IPS DF 4.7 (cell line): ENCODE results near the gene TRIM44.

Experiments used
- DNase-seq: peaks from one replicate; pipeline ENCODE4 v3.0.0-alpha.2; 2013; ENCODE audit warnings: low spot score; ENCODE audit errors: extremely low read depth

The TRIM44 gene, protein sequence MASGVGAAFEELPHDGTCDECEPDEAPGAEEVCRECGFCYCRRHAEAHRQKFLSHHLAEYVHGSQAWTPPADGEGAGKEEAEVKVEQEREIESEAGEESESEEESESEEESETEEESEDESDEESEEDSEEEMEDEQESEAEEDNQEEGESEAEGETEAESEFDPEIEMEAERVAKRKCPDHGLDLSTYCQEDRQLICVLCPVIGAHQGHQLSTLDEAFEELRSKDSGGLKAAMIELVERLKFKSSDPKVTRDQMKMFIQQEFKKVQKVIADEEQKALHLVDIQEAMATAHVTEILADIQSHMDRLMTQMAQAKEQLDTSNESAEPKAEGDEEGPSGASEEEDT

DNA sequence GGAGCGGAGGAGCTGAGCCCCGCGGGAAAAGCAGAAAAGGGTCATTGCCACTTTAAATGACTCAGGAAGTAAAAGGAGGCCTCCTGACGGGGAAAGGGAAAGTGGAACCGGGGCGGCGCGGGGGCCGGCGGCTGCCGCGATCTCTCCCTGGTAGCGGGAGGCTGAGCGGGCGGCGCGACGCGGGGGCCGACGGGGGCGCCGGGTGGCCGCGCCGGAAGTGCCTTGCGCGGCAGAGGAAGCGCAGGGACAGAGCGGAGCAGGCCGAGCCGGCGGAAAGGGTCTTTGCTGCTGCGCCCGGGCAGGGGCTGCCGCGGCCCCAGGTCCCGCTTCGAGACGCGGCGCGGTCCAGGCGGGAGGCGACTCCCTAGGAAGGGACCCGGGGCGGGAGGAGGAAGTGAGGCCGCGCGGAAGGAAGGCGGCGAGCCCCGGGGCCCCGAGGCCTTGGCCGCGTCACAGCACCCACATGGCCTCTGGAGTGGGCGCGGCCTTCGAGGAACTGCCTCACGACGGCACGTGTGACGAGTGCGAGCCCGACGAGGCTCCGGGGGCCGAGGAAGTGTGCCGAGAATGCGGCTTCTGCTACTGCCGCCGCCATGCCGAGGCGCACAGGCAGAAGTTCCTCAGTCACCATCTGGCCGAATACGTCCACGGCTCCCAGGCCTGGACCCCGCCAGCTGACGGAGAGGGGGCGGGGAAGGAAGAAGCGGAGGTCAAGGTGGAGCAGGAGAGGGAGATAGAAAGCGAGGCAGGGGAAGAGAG is at the start of gene TRIM44:
Gene TRIM44 (plus strand): TSS at position 127 of the 759 bp plus-strand sequence. CDS start 337 bp downstream, at position 464.
- no peak for DNase-seq

DNA sequence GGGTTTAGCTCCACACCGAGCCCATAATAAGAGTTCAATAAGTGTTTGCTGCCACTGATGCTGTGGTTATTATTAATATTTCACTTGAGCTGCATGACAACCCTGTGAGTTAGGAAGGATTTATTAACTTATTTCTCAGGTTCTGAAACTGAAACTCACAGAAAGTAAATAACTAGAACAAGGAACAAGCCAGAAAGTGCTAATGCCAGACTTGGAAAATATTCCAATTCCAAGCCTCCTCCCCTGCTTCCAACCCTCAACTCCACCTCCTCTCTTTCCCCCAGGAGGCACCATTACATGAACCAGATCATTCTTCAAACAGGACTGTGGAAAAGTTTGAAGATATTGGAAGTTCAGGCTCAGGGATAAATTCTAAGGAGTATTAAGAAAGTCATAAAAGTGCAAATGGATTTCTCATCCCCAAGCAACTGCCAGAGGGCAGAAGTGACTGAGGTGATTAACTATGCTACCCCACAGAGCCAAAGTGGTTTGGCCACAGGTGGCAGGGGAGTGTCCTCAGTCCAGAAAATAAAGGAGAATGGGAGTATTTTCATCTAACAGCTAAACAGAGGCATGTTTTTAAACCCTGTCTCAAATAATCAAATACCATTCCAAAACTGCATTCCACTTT is 47.5 kb upstream of the TRIM44 start:
- no peak for DNase-seq

DNA sequence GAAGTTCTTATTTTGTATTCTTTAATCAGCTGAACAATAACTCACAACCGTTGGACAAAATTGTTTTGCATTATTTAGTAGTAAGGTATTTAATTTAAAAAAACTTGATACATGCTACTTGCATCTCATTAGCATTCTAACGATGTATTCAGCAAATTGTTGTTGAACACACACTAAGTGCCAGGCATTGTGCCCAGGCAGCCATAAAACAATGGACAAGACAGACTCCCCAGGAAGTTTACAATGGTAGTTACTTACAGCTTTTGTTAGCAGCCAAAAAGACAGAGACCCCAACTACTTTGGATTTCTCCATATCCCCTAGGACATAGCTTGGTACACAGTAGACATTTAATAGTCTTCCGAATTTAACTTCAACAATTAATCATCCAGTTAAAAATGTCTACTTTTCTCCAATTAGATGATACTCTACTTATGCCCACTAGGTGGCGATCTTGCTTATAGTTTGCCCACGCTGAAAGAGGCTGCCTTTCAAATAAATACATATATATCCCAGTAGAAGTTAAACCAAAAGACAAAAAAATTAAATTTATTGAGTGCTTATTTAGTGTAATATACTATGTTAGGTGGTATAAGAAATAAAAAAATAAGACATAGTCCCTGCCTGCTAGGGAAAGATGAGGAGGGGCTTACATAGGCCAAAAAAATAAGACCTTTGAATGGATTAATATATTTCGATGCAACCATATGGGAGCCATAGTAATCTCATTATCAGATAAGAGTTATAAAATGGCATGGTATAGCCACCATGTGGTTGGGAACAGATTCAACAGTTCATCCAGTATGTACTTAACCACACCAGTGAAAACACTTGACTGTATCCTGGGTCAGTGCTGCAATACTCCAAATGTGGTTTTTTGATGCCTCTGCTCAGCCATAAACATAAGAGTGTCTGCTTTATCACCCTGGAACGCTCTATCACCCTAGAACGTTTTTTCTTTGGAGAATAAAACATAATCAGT is 46.4 kb upstream of the TRIM44 start:
- DNase-seq, result no peak

DNA sequence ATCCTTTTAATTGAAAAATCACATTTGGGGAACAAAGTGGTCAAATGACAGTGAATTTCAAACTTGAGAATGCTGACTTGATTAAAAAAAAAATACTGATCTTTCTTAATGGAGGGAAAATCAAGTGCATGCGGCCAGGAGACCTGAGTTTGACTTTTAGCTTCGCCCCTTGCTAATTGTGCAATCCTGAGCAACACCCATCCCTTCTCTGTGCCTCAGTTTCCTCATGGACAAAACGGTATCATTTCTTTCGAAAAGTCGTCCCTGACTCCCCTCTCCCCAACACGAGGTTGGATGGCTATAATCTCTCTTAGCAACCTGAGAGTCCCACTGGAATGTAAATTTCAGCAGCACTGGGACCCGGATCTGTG is 45.3 kb upstream of the TRIM44 start:
- no peak for DNase-seq

DNA sequence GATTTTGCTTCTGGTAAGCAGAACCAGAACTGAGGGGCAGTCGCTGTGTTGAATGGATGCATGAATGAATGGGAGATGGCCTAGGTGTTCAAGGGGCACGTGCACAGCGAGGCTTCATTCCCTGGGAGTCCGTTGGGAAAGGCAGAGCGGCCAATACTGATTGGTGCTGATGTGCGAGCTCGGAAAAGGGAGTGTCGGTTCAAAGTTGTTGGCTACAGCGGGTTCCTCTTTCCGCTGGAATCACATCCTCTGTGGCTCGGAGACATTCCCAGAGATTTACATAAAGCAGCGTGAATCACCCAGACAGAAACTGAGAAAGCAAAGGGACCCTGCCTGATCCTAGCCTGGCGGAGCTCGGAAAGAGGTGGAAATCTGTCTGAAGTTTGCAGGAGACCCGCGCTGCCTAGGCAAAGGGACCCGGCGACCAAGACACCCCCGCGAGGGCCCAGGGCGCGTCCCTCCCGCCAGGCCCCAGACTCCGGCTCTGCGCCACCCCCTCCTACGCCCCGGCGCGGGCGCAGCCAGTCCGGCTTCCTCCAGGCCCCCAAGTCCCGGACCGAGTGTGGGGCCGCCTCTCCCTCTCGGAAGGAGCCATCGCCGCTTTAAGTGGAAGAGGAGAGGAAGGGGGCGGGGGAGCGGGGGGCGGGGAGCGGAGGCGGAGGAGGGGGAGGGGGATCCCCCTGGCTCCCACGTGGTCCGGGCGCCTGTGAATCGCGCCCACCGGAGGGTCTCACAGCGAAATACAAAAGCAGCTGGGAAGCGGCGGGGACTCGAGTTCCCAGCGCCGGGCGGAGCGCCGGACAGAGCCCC is 44.7 kb upstream of the TRIM44 start, which contains the start of gene FJX1:
Gene FJX1 (plus strand): TSS at position 774 of the 810 bp plus-strand sequence. CDS start 177 bp downstream, outside the sequence.
- no peak for DNase-seq

DNA sequence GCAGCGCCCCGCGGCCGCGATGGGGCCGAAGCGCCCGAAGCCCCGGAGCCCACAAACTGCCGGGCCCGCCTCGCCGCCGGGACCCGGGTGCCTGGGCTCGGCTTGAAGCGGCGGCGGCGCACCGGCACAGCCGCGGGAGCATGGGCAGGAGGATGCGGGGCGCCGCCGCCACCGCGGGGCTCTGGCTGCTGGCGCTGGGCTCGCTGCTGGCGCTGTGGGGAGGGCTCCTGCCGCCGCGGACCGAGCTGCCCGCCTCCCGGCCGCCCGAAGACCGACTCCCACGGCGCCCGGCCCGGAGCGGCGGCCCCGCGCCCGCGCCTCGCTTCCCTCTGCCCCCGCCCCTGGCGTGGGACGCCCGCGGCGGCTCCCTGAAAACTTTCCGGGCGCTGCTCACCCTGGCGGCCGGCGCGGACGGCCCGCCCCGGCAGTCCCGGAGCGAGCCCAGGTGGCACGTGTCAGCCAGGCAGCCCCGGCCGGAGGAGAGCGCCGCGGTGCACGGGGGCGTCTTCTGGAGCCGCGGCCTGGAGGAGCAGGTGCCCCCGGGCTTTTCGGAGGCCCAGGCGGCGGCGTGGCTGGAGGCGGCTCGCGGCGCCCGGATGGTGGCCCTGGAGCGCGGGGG is 44.0 kb upstream of the TRIM44 start:
- no peak for DNase-seq

DNA sequence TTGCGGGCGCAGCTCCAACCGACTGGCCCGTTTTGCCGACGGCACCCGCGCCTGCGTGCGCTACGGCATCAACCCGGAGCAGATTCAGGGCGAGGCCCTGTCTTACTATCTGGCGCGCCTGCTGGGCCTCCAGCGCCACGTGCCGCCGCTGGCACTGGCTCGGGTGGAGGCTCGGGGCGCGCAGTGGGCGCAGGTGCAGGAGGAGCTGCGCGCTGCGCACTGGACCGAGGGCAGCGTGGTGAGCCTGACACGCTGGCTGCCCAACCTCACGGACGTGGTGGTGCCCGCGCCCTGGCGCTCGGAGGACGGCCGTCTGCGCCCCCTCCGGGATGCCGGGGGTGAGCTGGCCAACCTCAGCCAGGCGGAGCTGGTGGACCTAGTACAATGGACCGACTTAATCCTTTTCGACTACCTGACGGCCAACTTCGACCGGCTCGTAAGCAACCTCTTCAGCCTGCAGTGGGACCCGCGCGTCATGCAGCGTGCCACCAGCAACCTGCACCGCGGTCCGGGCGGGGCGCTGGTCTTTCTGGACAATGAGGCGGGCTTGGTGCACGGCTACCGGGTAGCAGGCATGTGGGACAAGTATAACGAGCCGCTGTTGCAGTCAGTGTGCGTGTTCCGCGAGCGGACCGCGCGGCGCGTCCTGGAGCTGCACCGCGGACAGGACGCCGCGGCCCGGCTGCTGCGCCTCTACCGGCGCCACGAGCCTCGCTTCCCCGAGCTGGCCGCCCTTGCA is 43.3 kb upstream of the TRIM44 start:
- DNase-seq, result no peak

DNA sequence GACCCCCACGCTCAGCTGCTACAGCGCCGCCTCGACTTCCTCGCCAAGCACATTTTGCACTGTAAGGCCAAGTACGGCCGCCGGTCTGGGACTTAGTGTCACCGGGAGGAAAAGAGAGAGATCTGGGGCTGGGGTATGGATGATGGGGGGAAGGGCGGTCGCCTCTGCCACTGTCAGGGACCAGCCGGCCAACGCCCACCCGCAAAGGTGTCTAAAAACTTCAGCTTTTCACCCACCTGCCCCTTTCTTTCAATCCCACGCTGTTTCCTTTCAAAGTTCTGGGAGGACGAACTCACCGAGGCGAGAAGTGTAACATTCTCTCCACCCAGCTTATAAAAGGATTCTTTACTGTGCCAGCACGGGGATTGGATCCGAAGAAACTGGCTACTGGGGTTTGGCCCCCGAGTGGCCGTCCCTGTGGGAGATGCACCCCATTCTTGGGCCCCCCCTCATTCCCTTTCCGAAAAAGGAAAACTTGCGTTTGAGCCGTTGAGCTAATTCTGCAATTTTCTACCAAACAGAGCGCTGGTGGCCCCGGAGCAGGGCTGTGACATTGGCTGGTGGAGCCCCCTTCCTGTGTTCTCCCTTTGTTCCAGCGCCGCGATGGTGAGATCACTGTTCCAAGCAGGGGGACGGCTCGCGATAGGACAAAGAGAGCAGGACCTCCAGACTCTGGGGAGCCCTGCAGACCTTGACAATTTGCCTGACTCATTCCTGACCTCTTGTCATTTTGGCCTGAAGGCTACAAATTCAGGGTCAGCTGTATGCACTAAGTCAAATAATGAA is 42.5 kb upstream of the TRIM44 start:
- DNase-seq, result no peak

DNA sequence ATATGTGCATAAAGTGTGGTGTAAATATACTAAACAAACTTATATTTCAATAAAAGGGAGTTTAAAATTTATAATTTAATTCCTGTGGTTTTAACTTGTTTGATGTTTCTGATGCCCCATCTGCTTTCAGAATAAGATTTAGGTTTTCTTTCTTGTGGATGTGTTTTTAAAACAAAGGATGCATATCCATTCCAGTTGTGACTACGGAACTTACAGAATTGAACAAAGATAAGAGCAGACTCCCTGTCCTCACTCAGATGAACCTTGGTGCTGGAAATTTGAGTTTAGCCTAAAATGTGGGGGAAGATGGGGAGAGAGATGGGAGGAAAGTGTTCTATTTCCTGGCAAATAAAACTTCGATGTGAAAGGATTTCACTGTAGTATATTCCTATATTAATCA is 41.8 kb upstream of the TRIM44 start:
- no peak for DNase-seq

DNA sequence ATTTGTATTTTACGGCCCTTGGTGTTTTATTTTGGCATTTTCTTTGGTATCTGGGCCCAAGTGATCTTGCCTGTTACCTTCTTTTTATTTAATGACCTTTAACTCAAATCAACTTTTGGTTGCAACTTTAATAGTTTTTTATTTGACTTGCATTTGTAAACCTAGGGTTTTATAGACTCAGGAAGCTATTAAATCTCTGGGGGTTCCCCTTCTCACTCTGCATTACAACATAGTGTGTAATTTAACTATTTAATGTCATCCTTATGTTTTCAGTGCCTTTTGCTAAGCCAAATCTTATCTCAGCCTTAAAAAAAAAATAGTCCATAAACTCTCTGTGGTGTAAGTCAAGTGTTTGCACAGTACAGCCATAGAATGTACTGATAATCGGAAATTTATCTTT is 41.0 kb upstream of the TRIM44 start:
- DNase-seq, result no peak

DNA sequence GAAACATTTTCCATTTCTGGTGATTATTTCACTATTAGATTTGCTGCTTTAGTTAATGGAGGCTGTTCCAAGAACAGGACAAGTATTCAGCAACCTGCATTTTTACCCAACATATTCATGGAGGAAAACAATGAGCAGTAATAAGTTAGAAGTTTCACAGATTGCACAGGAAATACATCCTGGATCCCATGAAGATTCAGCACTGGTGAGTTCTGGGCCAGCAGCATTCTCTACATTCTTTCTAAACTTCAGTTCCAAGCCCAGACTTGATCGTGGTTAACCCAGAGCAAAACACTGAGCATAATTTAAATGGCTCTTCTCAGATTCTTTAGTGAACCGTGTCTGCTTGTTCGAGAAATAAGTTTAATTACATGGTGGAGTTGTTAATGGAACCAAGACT is 40.5 kb upstream of the TRIM44 start:
- no peak for DNase-seq

DNA sequence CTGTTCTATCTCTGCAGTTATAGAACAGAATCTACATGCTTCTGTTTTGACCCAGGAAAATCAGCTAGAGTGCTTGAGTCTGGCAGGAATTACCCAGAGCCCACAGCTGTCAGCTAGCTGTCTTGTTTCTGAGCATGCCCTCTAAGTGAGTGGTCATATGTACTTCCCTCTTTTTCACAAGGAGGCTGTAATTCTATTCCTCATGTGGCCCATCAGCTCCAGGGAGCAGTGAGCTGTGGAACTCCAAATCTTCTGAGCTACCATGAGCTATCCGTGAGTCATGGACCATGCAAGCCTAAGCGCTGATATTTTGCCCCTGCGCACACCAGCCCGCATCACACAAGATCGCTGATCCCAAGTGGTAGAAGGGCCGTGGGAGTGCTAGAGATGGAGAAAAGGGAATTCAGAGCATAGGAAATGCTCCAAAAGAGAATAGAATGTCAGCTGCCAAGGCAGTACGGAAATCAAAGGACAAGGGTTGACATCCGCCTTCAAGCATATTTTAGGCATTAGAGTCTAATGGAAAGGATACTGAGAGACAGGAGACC is 38.9 kb upstream of the TRIM44 start:
- no peak for DNase-seq

DNA sequence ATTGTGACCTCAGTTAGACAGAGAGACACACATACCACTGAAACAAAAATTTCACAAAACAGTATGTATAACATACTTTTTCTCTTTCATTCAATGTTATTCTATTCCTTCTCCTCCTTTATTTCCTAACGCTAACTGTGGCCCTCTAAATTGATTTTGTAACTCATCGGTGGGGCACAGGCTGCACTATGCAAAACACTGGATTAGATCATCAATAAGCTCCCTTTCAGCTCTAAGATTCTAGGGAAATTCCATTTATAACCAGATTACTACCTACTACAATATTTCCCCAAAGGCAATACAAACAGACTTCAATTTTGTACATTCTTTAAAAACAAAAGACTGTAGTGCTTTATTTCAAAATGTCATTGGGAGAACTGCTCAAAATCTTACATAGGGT is 38.3 kb upstream of the TRIM44 start:
- DNase-seq, result no peak

DNA sequence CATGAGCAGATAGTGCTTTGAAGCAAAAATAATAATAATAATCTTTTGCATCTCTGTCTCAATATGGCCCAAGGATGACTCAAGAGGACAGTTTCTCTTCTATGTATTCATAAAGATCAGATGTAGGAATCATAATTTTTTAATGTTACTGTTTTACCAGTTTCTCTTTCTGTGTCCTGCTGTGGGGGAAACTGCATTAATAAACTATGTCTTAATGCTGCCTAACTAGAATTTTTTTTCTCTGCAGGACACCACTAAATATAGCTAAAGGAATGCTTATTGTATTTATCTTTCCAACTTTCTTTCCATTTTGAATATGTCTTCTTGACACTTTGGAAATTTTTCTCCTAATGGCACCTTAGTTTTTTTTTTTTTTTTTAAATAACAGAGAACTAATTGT is 37.8 kb upstream of the TRIM44 start:
- no peak for DNase-seq

DNA sequence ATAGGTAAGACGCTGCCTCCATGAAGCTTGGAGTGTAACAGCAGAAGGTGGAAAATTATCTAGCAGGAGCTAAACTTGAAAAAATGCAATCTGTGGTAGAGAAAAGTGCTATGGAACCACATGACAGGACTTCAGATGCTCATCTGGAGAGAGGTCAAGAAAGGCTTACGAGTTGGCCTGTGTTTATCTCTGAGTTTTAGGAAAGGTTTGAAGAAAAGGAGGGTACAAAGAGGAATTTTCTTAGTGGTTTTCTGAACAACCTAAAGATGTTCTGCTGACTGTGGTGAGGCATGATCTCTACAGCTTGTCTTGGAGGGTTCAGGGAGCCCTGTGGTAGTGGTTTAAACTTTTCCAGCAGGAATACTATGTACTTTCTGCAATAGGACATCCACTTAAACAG is 36.1 kb upstream of the TRIM44 start:
- no peak for DNase-seq

DNA sequence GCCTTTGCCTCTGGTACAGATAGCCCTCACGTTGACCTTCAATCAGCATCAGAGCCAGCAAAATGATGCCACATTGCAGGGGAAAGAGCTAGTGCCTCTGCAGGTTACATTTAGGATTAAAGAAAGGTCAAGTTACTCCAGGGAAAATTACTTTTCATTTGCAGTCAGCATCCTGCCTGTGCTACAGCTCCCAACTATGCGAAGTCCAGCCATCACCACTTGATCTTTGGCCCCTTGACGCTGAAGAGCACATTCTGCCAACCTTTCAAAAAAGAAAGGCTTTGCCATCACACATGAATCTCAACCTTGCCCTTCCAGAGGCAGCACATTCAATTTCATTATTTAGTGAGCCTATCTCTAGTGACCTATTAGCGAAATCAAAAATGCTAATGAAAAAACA is 33.1 kb upstream of the TRIM44 start:
- DNase-seq, result no peak

DNA sequence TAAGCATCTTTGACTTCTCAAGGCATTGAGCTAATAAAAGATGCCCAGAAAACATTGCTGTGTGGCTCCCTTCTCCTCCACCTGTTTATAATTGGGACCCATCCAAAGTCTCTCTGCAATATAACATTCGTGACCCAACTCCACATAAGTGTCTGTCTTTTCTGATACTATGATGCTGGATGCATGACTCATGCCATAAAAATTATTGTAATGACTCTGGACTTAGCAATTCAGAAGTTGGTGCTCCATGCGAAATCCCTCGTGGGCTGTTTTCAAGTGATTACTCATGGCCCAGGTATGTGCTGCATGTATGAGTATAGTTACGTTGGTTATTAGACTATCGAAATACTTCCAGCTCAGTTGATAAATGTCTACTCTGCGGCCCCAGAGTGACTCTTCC is 32.7 kb upstream of the TRIM44 start:
- DNase-seq, result no peak

DNA sequence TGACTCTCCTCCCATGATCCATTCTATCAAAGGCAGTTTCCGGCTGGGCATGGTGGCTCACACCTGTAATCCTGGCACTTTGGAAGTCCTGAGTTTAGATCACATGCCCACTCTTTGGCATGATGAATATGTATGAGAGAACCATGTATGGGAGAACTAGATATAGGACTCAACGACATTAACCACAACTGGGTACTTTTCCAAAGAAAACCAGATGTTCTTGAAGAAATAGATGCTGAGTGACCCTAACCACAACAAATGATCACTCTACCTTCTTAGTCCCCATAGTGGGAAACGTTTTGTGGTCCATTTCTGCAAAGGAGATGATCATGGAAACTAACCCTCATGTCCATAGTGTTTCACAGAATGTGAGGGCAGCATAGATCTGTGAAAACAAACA is 30.7 kb upstream of the TRIM44 start:
- no peak for DNase-seq
